ENCODE measurements around the gene EXD1.

EXD1 gene

DNA sequence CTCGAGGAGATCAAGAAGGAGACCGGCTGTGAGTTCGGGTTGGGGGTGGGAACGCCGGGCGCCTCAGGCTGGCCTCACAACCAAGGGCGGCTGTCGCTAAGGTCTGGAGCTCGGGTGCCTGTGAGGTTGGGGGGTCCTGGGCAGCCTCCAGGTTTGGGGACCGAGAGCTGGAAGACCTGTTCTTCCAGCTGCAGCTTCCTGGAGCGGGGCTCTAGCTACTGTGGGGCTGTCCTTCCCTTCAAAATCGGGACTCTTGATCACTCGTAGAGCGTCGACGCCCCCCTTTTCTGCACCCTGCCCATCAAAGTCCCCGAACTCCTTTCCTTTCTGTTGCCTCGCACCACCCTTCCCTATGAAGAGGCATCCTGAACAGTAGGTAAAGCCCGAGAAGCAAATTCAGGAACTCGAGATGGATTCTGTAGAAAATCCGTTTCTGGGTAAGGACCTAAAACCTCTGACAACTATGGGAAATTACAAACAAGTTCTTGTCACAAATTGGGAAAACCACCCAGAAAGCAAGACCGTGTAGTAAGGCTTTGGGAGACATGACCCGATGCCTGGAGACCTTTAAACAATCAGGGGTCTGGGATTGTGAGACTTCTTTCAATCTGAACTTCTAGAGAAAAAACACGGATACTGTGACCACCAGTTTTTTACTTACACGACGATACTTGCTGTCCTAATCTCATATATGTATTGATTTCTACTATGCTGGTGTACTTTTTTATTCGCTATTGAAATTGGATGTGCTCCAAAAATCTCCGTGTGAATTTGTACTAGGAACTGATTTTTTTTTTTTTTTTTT is 1.1 kb upstream of the EXD1 start:
- DNase-seq (ENCODE audit: low read depth), result no peak

DNA sequence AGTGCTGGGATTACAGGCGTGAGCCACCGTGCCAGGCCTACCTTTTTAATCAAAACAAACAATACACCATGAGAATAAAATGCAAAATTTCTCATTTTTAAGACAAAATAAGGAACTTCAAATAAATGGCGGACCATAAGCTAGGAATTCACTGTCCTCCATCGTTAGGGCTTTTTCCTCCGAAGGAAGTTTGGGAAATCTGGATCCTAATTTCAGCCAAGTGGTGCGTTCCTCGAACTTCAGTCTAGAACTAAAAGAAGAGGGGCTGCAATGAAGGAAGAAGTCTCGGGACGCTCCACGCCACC is 260 bp downstream of the EXD1 start:
- DNase-seq (ENCODE audit: low read depth), result no peak

DNA sequence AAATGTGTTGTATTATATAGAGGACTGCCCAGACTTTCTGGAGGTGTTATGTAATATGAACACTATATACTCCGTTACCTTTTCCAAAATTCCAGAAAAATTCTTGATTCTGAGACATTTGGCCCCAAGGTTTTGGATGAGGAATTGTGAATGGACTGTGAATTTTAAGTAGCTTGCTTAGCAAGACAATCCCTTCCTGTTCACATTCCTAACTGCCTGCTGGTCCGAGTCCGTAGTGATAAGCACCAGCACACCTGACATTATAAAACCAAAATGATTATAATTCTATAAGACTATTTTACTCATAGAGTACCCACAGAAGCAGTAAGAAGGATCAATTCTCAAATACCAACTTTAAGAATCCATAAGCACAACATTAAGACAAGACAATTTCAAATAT is 11.2 kb downstream of the EXD1 start:
- DNase-seq (ENCODE audit: low read depth), result no peak

DNA sequence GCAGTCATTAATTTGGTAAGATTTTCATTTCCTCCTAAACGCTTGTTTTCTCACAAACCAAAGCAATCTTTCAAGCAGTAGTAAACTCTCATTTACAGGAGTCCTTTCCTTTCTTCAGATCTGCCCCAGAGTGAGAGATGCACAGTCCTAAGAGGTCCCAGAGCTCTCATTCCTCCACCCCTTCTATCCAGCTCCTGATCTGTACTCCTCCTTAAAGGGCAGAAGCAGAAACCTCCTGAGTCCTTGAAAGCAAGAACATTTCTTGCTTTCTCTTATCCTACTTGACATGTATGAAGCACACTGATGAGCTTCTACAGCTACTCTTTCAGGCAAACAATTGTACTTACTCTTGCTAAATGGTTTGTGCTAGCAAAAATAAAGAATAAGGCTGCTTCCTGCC is 11.7 kb downstream of the EXD1 start:
- no peak for DNase-seq (ENCODE audit: low read depth)

DNA sequence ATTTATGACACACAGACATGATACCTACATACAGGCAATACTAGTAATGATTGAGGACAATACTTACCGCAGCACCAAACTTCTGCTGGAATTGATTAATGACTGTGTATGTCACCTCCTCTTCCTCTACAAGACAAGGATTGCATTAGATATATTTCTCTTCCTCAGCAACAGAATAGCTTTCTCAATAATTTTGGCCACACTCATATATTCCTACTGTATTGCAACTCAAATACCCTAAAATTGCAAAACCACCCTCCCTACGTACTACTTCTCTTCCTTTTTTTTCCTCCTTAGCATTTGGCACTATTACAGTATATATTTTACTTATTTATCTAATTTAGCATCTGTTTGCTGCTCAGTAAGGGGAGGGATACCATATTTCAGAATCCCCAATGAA is 14.8 kb downstream of the EXD1 start:
- no peak for DNase-seq (ENCODE audit: low read depth)

DNA sequence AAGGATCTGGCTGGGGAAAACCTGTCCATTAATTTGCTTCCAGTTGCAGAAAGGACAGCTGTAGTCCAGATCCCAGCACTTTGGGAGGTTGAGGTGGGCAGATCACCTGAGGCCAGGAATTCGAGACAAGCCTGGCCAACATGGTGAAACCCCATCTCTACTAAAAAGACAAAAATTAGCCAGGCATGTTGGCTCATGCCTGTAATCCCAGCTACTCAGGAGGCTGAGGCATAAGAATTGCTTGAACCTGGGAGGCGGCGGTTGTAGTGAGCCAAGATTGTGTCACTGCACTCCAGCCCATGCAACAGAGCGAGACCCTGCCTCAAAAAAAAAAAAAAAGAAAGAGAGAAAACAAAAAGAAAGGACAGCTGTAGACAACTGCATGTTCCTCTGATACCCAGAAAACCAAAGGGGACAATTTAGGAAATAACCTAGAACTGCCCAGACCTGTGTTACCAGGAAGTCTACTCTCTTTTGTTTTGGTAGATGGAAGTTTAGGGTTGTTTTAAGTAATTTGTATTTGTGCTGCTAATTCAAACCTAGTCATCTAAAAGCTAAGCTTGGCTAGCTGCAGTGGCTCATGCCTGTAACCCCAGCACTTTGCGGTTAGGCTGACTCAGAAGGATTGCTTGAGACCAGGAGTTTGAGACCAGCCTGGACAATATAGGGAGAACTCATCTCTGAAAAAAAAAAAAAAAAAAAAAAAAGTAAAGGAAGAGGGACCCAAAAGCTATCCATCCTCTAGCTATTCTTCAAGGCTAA is 22.7 kb downstream of the EXD1 start:
- DNase-seq (ENCODE audit: low read depth), result no peak

DNA sequence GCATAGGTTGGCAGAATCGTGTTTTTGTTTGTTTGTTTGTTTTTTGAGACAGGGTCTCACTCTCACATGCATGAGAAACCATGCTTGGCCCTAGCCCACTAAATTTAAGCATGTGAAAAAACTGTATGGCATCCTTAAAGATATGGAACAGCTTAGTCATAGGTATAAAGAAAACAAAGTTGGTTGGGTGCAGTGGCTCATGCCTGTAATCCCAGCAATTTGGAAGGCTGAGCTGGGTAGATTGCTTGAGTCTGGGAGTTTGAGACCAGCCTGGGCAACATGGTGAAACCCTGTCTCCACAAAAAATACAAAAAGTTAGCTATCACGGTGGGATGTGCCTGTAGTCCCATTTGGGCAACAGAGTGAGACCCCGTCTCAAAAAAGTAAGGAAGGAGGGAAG is 25.2 kb downstream of the EXD1 start:
- no peak for DNase-seq (ENCODE audit: low read depth)

DNA sequence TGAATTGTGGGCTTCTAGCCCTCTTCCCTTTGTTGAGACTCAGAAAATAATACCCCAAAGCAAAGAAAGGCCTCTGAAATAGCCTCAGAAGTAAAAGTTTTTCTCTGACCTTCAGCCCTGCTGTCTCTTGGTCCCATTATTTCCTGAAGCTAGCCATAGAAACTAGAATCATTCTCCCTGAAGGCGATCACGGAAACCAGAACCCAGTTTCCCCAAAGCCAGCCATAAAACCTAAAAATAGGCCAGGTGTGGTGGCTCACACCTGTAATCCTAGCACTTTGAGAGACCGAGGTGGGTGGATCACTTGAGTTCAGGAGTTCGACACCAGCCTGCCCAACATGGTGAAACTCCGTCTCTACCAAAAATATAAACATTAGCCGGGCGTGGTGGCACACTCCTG is 27.2 kb downstream of the EXD1 start:
- no peak for DNase-seq (ENCODE audit: low read depth)

DNA sequence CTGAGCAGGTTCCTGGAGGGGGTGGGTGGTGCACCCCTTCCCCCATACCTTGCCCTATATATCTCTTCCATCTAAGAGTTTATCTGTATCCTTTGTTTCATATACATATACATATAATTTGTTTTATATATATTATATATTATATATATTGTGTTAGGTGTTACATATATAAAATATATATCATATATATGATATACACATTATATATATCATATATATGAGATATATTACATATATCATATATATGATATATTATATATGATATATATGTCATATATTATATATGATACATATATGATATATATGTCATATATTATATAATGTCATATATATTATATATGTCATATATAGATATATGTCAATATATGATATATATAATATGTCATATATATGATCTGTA is 31.1 kb downstream of the EXD1 start:
- DNase-seq (ENCODE audit: low read depth), result no peak

DNA sequence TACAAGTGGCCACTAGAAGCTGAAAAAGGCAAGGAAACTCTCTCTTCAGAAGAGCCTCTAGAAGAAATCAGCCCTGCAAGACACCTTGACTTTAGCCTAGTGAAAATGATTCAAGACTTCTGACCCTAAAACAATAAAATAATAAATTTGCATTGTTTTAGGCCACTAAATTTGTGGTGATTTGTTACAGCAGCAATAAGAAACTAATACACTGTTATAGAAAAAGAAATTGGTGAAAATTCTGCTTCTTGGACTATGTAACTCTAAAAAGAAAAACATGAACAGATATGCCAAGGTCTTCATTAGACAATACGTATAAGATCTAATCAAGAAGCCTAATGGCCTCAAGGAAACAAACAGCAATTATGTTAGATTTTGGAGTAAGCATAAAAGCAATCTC is 36.1 kb downstream of the EXD1 start:
- no peak for DNase-seq (ENCODE audit: low read depth)

DNA sequence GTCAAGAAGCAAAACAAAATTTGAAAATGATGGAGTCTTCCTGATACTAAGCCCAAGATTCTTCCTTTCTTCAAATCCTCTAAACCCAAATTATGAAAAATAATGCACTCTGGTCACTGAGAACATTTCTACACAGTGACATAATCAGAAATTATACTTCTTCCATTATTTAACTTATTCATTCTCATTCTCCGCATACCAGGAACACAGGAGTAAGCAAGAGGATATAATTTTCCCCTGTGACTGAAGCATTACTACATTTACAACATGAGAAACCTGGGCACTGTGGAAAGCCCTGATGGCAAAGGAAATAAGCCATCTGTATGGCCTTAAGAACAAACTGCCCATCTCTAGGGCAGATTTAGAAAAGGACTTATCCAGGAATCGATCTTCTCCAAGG is 47.0 kb downstream of the EXD1 start:
- DNase-seq (ENCODE audit: low read depth), result no peak

DNA sequence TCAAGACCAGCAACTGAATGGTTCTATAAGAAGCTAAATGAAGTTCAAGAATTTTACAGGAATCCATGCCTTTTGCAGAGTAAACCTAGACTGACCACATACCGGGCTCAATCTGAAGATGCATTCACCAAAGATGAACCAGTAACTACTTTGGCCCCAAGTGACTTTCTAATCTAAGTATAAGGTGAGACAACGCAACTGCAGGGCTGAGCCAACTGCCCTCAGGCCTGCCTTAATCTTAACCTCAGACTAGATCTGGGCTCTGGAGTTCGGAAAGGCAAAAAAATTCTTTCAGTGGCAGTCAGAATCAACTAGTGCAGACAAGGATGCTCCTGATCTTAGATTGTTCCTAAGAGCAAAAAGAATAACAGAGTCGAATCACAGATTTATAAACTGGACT is 48.3 kb downstream of the EXD1 start:
- DNase-seq (ENCODE audit: low read depth), result no peak

DNA sequence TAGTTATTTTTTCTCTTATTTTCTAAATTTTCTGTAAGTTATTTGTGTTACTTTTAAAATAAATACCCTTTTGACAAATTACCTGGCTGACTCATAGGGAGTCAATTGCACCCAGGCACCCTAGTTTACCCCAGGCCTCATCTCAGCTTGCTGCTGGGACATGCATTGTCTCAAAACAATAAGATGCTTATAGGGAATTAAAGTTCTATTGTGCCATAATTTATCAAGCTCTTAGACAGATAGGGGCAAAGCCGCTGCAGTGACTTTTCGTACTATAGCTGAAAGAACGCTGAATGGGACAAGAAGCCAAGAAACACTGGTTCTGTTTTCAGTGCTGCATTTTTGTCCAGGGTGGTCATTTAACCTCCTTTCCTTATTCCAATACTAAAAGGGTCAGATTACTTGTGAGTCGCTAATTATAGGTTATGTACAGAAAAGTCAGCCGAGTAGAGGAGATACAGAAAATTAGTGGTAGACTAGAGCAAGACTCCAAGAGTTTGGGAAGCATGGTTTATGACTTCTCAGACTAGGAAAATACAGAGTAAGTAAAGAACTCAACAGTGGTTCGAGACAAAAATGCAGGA is 50.3 kb downstream of the EXD1 start:
- DNase-seq (ENCODE audit: low read depth), result no peak

DNA sequence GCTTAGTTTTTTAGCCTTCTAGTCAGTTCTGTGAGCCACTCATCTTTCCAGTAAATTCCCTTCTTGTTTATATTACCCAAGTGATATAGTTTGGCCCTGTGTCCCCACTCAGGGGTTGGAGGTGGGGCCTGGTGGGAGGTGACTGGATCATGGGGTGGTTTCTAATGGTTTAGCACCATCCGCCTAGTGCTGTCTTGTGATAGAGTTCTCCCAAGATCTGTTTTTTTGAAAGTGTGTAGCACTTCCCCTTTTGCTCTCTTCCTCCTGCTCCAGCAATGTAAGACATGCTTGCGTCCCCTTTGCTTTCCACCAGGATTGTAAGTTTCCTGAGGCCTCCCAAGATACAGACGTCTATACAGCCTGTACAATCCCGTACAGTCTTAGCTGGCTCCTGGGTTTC is 60.8 kb downstream of the EXD1 start:
- no peak for DNase-seq (ENCODE audit: low read depth)

DNA sequence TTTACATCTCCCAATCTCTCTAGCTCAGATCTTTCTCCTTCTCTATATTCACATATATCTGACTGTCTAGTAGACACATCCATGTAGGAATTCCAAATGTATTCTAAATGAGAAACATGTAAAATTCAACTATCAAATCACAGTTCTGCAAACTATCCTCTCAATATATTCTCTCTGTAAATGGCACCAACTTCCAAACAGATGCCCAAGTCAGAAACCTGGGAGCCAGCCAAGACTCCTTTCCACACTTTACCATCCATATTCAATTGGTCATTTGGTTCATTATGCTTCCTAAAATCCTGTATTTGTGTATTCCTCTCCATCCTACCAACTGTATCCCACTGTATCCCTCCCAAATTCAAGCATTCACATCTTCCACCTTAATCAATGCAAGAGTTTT is 61.5 kb downstream of the EXD1 start:
- DNase-seq (ENCODE audit: low read depth), result no peak

DNA sequence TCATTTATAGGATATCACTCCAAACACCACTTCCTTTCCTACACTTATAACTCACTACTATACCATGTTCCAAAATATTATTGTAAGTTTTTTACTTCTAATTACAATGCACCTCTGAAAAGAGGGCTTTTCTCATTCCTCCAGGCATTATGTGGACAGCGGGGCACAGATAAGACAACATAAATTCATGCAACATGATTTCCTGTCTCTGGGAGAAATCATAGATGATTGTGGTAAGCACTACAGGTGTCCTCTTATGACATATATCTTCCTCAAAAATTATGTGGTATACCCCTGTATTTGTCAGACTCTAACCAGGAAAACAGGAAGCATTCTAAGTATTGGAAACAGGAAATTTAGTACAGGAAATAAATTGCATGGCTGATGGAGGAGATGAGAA is 68.8 kb downstream of the EXD1 start:
- DNase-seq (ENCODE audit: low read depth), result no peak

DNA sequence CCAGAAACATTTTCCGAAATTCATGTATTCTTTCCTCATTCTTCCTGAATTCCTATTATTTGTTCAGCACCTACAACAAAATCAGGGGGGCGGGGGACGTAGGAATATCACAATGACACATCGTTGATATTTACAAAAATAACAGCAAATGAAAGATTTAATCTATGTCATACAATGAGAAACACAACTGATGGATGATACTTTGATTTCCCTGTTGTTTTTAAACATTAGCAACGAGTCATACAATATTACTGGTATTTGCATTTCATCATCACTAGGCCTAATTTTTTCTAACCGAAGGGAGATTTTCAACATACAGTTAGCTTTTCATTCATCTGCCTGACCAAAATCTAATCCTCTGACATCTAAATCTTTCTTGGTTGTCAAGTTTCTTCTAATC is 69.2 kb downstream of the EXD1 start:
- DNase-seq (ENCODE audit: low read depth), result no peak

DNA sequence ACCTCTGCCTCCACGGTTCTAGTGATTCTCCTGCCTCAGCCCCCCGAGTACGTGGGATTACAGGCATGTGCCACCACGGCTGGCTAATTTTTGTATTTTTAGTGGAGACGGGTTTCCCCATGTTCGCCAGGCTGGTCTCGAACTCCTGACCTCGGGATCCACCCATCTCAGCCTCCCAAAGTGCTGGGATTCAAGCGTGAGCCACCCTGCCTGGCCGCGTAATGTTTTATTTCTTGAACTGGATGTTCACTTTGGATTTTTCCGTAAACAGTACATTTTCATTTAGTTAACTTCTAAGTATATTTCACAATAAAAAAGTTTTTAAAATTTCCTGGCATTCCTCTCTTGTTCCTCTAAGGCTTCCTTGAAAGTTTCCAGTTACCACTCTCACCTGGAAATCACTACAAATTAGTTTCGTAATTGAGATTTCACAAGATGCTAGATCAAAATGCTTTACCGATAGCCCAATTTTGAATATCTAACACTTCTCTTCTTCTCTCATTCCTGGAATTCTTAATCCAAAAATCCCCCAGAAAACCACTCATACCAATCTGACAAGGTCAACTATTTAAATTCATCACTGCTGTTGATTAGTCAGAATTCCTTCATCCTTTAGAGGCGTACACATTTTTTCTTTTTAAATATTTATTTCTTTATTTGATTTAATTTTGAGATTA is 69.8 kb downstream of the EXD1 start:
- DNase-seq (ENCODE audit: low read depth), result no peak

DNA sequence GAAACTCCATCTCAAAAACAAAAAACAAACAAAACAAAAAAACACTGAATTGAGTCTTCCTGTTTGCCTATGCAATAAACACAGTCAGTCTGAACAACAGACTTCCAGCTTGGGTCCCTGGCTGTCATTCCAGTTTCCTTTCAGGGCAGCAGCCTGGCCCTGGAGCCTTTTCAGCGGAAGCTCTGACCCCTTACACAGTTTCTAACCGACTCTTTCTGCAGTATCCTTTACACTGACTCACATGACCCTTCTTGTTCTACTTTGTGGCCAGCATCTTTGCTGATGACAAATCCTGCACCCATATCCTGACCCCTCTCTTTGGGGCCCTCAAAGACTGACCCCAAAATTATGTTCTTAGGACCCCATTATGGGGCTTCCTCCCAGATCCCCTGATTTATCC is 76.1 kb downstream of the EXD1 start:
- DNase-seq (ENCODE audit: low read depth), result no peak

DNA sequence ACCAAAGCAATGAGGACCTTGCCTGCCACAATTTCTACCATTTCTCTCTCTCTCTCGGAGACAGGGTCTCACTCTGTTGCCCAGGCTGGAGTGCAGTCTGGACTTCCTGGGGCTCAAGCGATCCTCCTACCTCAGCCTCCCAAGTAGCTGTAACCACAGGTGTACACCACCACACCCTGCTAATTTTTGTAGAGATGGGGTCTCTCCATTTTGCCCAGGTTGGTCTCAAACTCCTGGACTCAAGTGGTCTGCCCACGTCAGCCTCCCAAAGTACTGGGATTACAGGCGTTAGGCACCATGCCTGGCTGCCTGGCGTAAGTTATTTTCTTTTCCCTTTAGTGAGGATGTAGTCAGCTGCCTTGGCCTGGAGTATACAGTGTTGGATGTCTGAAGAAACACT is 76.8 kb downstream of the EXD1 start:
- DNase-seq (ENCODE audit: low read depth), result no peak

DNA sequence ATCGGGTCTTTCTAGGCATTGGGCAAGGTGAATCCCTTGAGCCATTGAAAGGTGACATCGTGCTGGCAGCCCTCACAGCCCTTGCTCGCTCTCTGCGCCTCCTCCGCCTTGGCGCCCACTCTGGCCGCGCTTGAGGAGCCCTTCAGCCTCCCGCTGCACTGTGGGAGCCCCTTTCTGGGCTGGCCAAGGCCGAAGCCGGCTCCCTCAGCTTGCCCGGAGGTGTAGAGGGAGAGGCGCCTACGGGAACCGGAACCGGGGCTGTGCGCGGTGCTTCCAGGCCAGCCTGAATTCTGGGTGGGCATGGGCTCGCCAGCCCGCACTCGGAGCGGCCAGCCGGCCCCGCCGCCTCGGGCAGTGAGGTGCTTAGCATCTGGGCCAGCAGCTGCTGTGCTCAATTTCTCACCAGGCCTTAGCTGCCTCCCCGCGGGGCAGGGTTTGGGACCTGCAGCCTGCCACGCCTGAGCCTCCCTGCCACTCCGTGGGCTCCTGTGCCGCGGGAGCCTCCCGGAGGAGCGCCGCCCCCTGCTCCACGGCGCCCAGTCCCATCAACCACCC is 79.0 kb downstream of the EXD1 start:
- DNase-seq (ENCODE audit: low read depth), result no peak

DNA sequence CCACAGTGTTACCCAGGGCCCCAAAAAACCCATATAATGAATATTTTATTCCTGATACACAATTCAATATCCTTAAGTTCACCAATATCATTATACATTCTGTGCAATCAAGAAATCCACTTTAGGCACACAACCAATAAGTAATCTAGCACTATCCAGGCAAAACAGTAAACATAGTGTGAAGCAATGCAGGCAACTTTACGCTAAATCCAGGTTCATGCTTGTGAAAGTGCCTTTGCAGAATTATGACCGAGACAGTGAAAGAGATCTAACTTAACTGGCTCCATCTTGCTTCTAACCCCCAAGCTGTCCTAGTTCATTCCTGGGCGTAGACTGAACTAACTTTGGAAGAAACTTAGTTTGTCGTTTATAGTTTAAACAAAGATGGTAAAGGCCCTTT is 80.3 kb downstream of the EXD1 start:
- no peak for DNase-seq (ENCODE audit: low read depth)

DNA sequence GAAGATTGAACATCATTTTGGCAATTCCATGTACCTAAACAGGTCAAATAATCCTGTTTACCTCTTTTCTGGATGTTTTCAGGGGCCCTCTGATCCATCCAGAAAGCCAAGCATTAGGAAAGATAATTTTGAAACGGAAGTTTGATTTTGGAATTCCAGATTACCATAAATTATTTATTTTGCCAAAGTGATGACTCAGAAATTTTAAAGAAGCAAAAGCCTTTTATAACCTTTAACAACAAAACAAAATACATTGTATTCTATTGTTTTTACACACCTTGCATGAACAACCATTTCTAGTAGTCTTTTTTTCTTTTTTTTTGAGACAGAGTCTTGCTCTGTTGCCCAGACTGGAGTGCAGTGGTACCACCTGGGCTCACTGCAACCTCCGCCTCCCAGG is 82.5 kb downstream of the EXD1 start:
- DNase-seq (ENCODE audit: low read depth), result no peak

Data from CMK (cell line).